CD8-positive, alpha-beta memory T cell (primary cell): Measurements from ENCODE around the gene TIPARP. TPM values are rescaled to one million over a fixed set of nuclear protein-coding genes. Genes with fewer than 3 reads are reported as not detected.

ENCODE experiments used
- CTCF ChIA-PET: fragments of 350-600 bp; sonication (Branson Sonifier 250); formaldehyde crosslinking; loops from one replicate; lab custom pipeline; 2021; ENCODE audit warnings: antibody characterized with exemption; lab: Charles Lee
- POLR2A ChIA-PET: fragments of 350-600 bp; sonication (Branson Sonifier 250); formaldehyde crosslinking; loops from one replicate; lab custom pipeline; 2021; ENCODE audit warnings: antibody characterized with exemption; lab: Charles Lee
- DNase-seq, 5 donors: peaks; one replicate each; pipeline versions ENCODE4 v3.0.0 to v3.0.0-alpha.2; 2020 to 2022; ENCODE audit warnings: mixed read lengths in 1 of 5
- H3K27ac ChIP-seq: one replicate; pipeline ENCODE4 v1.7.0; 2013; ENCODE audit warnings: low read depth, mild to moderate bottlenecking, low read length, moderate library complexity
- H3K27me3 ChIP-seq: 2 replicates; pipeline ENCODE4 v1.7.0; 2013; ENCODE audit warnings: low read length, mild to moderate bottlenecking; ENCODE audit not compliant: insufficient read depth, poor library complexity, severe bottlenecking
- H3K36me3 ChIP-seq: 2 replicates; pipeline ENCODE4 v1.7.0; 2013; ENCODE audit warnings: mild to moderate bottlenecking, low read length, moderate library complexity; ENCODE audit not compliant: insufficient read depth
- H3K4me1 ChIP-seq: 2 replicates; pipeline ENCODE4 v1.7.0; 2013; ENCODE audit warnings: mild to moderate bottlenecking, low read length, moderate library complexity; ENCODE audit not compliant: insufficient read depth
- H3K4me3 ChIP-seq: 2 replicates; pipeline ENCODE4 v1.7.0; 2013; ENCODE audit warnings: mild to moderate bottlenecking, low read length
- H3K9me3 ChIP-seq: 2 replicates; pipeline ENCODE4 v1.7.0; 2013; ENCODE audit warnings: mild to moderate bottlenecking, low read length
- H3K27ac Mint-ChIP-seq, 8 donors: one replicate each; pipeline ENCODE4 v1.8.0; 2020 to 2021; ENCODE audit warnings: mixed read lengths in 8 of 8, mild to moderate bottlenecking in 6 of 8, inconsistent platforms in 3 of 8, moderate library complexity in 3 of 8
- H3K27me3 Mint-ChIP-seq, 2 donors: one replicate each; pipeline ENCODE4 v1.8.0; 2020 to 2021; ENCODE audit warnings: mixed read lengths in 2 of 2, mild to moderate bottlenecking in 1 of 2, moderate library complexity in 1 of 2
- H3K36me3 Mint-ChIP-seq, 3 donors: one replicate each; pipeline ENCODE4 v1.8.0; 2020 to 2021; ENCODE audit warnings: mixed read lengths in 3 of 3, inconsistent platforms in 1 of 3, mild to moderate bottlenecking in 1 of 3
- H3K4me1 Mint-ChIP-seq, 3 donors: one replicate each; pipeline ENCODE4 v1.8.0; 2020 to 2021; ENCODE audit warnings: mixed read lengths in 3 of 3, inconsistent platforms in 1 of 3, mild to moderate bottlenecking in 1 of 3
- H3K4me3 Mint-ChIP-seq, 7 donors: one replicate each; pipeline ENCODE4 v1.8.0; 2020 to 2021; ENCODE audit warnings: mixed read lengths in 7 of 7, mild to moderate bottlenecking in 6 of 7, moderate library complexity in 4 of 7, inconsistent platforms in 2 of 7
- H3K9me3 Mint-ChIP-seq, 5 donors: one replicate each; pipeline ENCODE4 v1.8.0; 2020 to 2022; ENCODE audit warnings: mixed read lengths in 5 of 5, mild to moderate bottlenecking in 3 of 5, moderate library complexity in 2 of 5, inconsistent platforms in 1 of 5
- polyA plus RNA-seq: library from polyadenylated mRNA; unstranded; fragments of 300-500 nt; fragmentation: Illumina TruSeq; gene quantifications from one replicate; pipeline ENCODE4 v1.2.3, GENCODE V29; 2021
- total RNA-seq, 2 experiments: library from RNA; stranded (reverse); gene quantifications; one replicate each; pipeline ENCODE4 v1.2.3, GENCODE V29; 2021

The TIPARP gene
- total and polyA plus RNA-seq, 3 experiments from 2014 or later = 19.8 to 37.0 (median 36.0) TPM

GRCh38 chr3:156688632-156689452 is 14.5 kb downstream of the TIPARP start:
- no peak overlapping the region for H3K4me3 ChIP-seq
- Mint-ChIP-seq H3K4me1 (peaks cover 77 to 97% (median 95%) of the 10 kb centered on the region in 3 donors), H3K4me3 (peak overlapping the region in 2 of 7 donors; percentile 1 to 15), H3K36me3 (peaks cover 0 to 50% (median 13%) of the 10 kb centered on the region in 3 donors), H3K9me3 (no peaks in the 10 kb centered on the region), H3K27me3 (no peaks in the 10 kb centered on the region), H3K27ac (peak overlapping the region in 1 of 8 donors; percentile 6)
- no peak for DNase-seq
- H3K27ac ChIP-seq = no peak overlapping the region
- ChIA-PET POLR2A (interaction anchor here (1.0 kb wide), 1 partner anchor 458 kb away, joined by 3 read pairs; no protein-coding TSS in a partner anchor), CTCF (interaction anchor here (0.6 to 1.8 kb wide), 3 partner anchors 120 to 448 kb away, joined by 3 to 8 read pairs (median 3); no protein-coding TSS in a partner anchor)
- no peaks in the 10 kb centered on the region for H3K36me3 ChIP-seq
- H3K27me3 ChIP-seq = no peaks in the 10 kb centered on the region
- H3K9me3 ChIP-seq = no peaks in the 10 kb centered on the region
- H3K4me1 ChIP-seq = peaks cover 56% of the 10 kb centered on the region

DNA sequence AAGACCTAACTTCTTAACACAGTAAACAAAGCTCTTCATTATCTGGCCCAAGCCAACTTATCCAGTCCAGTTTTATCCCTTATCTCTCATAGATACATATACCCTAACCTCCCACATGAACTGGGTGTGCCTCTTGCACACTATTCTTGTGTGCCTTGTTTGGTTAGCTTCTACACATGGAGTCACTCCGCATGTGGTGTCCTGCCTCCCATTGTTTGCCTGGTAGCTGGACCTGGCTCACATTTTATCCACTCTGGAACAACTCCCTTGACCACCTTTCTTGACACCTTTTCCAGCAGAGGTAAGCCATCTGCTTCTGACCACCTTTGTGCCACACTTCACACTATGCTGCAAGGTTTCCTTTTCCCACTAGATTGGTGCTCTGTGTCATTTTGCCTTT is 15.2 kb downstream of the TIPARP start:
- Mint-ChIP-seq H3K9me3 (no peaks in the 10 kb centered on the region), H3K4me1 (peaks cover 76 to 95% (median 91%) of the 10 kb centered on the region in 3 donors), H3K27ac (peak overlapping the region in 2 of 8 donors; percentile 46 to 47), H3K27me3 (no peaks in the 10 kb centered on the region), H3K4me3 (peak overlapping the region in 5 of 7 donors; percentile 9 to 34 (median 21)), H3K36me3 (peaks cover 4 to 55% (median 17%) of the 10 kb centered on the region in 3 donors)
- no peak for DNase-seq
- Histone ChIP-seq H3K27ac (no peak overlapping the region), H3K4me1 (peaks cover 52% of the 10 kb centered on the region), H3K4me3 (no peak overlapping the region), H3K27me3 (no peaks in the 10 kb centered on the region), H3K36me3 (peaks cover 4% of the 10 kb centered on the region), H3K9me3 (no peaks in the 10 kb centered on the region)
- ChIA-PET POLR2A (no interaction called here), CTCF (interaction anchor here (1.7 to 1.8 kb wide), 2 partner anchors 444 to 448 kb away, joined by 3 to 8 read pairs; no protein-coding TSS in a partner anchor)

- POLR2A ChIA-PET = no interaction called here
- Mint-ChIP-seq H3K36me3 (peaks cover 10 to 70% (median 29%) of the 10 kb centered on the region in 3 donors), H3K4me3 (no peak overlapping the region), H3K4me1 (peaks cover 62 to 87% (median 80%) of the 10 kb centered on the region in 3 donors), H3K9me3 (no peaks in the 10 kb centered on the region), H3K27ac (peak overlapping the region in 2 of 8 donors; percentile 7 to 26), H3K27me3 (no peaks in the 10 kb centered on the region)
- no peak for DNase-seq
- Histone ChIP-seq H3K27ac (no peak overlapping the region), H3K4me3 (no peak overlapping the region), H3K27me3 (no peaks in the 10 kb centered on the region), H3K36me3 (peaks cover 22% of the 10 kb centered on the region), H3K9me3 (no peaks in the 10 kb centered on the region), H3K4me1 (peaks cover 32% of the 10 kb centered on the region)
- CTCF ChIA-PET = no interaction called here
Measured at GRCh38 chr3:156691920-156692319, 17.5 kb downstream of the TIPARP start.

DNA sequence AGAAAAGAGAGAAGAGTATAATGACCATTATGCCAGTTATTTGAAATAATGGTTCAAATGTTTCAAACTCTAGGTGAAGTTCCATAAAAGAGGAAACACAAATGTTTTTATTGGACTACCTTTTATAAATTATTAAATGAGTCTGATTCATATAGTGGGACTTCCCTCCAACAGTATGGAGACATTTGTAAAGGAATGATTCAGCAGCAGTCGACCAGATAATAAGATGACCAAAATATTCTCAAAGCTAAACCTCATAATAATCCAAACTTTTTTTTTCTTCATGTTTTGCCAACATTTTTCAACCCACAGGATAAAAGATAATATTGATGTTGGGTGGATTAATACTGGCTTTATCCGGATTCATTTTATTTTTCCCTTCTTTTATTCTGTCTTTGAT is 18.8 kb downstream of the TIPARP start:
- H3K36me3 Mint-ChIP-seq = peaks cover 10 to 73% (median 36%) of the 10 kb centered on the region in 3 donors
- CTCF ChIA-PET = no interaction called here
- peaks cover 28% of the 10 kb centered on the region for H3K36me3 ChIP-seq

GRCh38 chr3:156694536-156694935 is 20.1 kb downstream of the TIPARP start:
- no peak for DNase-seq
- Mint-ChIP-seq H3K4me1 (peaks cover 48 to 86% (median 76%) of the 10 kb centered on the region in 3 donors), H3K4me3 (no peak overlapping the region), H3K9me3 (no peaks in the 10 kb centered on the region), H3K27me3 (no peaks in the 10 kb centered on the region), H3K36me3 (peaks cover 10 to 74% (median 38%) of the 10 kb centered on the region in 3 donors), H3K27ac (peak overlapping the region in 1 of 8 donors; percentile 27)
- CTCF ChIA-PET = interaction anchor here (1.1 kb wide), 1 partner anchor 20 kb away, joined by 3 read pairs; the partner anchor contains the start of gene TIPARP
- POLR2A ChIA-PET = no interaction called here
- Histone ChIP-seq H3K4me1 (peaks cover 15% of the 10 kb centered on the region), H3K9me3 (no peaks in the 10 kb centered on the region), H3K36me3 (peaks cover 28% of the 10 kb centered on the region), H3K27ac (no peak overlapping the region), H3K27me3 (no peaks in the 10 kb centered on the region), H3K4me3 (no peak overlapping the region)

More for the DNA sequence above, 18.8 kb downstream of the TIPARP start:
- Histone ChIP-seq H3K27me3 (no peaks in the 10 kb centered on the region), H3K4me3 (no peak overlapping the region), H3K27ac (no peak overlapping the region), H3K4me1 (peaks cover 27% of the 10 kb centered on the region), H3K9me3 (no peaks in the 10 kb centered on the region)
- no peak overlapping the region for H3K4me3 Mint-ChIP-seq
- no peaks in the 10 kb centered on the region for H3K9me3 Mint-ChIP-seq
- DNase-seq = no peak
- POLR2A ChIA-PET = no interaction called here
- H3K27ac Mint-ChIP-seq = no peak overlapping the region
- no peaks in the 10 kb centered on the region for H3K27me3 Mint-ChIP-seq
- H3K4me1 Mint-ChIP-seq = peaks cover 56 to 87% (median 79%) of the 10 kb centered on the region in 3 donors

DNA sequence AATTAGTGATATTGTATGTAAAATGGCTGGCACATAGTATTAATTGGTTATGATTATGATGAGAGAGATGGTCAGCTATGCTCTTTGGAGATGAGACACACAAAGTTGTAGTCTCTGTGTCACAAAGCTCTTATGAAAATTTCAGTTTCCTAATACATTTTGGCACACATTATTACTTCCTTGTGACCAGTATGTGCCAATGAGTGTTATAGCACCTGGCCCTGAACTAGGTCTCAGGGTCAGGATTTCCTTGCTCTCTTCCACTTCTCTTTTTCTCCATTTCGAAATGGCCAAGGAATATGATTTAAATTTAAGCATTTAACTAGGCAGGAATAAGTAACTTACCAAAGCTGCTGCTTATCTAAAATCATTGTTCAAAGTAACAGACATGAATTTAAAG is 28.0 kb downstream of the TIPARP start:
- no peaks in the 10 kb centered on the region for H3K9me3 Mint-ChIP-seq
- Histone ChIP-seq H3K27me3 (no peaks in the 10 kb centered on the region), H3K27ac (no peak overlapping the region), H3K4me3 (no peak overlapping the region), H3K9me3 (no peaks in the 10 kb centered on the region), H3K36me3 (peaks cover 17% of the 10 kb centered on the region), H3K4me1 (no peaks in the 10 kb centered on the region)
- peaks cover 39 to 70% (median 62%) of the 10 kb centered on the region in 3 donors for H3K4me1 Mint-ChIP-seq
- H3K36me3 Mint-ChIP-seq = peaks cover 12 to 86% (median 28%) of the 10 kb centered on the region in 3 donors
- peak overlapping the region in 2 of 8 donors; percentile 47 to 82 for H3K27ac Mint-ChIP-seq
- no peak for DNase-seq
- ChIA-PET CTCF (interaction anchor here (1.0 to 1.2 kb wide), 2 partner anchors 29 to 380 kb away, joined by 3 to 5 read pairs; no protein-coding TSS in a partner anchor), POLR2A (no interaction called here)
- no peaks in the 10 kb centered on the region for H3K27me3 Mint-ChIP-seq
- H3K4me3 Mint-ChIP-seq = no peak overlapping the region

DNA sequence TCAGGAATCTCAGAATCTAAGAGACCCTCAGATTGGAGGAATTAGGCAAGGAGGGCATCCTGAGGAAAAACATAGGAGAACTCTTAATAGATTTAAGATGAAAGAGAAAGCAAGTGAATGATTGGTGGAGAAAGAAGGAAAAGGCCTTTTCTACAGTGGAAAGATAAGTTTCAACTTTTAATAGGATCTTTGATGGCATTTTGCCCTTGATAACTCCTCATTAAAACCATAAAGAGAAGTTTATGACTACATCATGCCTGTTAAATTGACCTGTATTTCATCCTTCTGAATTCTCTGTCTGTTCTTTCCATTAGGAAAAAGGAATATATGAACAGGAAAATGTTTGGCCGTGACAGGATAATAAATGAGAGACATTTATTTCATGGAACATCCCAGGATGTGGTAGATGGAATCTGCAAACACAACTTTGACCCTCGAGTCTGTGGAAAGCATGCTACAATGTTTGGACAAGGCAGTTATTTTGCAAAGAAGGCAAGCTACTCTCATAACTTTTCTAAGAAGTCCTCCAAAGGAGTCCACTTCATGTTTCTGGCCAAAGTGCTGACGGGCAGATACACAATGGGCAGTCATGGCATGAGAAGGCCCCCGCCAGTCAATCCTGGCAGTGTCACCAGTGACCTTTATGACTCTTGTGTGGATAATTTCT is 30.1 kb downstream of the TIPARP start:
- ChIA-PET CTCF (no interaction called here), POLR2A (no interaction called here)
- Histone ChIP-seq H3K9me3 (no peaks in the 10 kb centered on the region), H3K4me3 (no peak overlapping the region), H3K4me1 (no peaks in the 10 kb centered on the region), H3K36me3 (peaks cover 15% of the 10 kb centered on the region), H3K27me3 (no peaks in the 10 kb centered on the region), H3K27ac (no peak overlapping the region)
- H3K27me3 Mint-ChIP-seq = no peaks in the 10 kb centered on the region
- no peak for DNase-seq
- no peak overlapping the region for H3K4me3 Mint-ChIP-seq
- H3K36me3 Mint-ChIP-seq = peaks cover 12 to 87% (median 18%) of the 10 kb centered on the region in 3 donors
- H3K4me1 Mint-ChIP-seq = peaks cover 31 to 56% (median 42%) of the 10 kb centered on the region in 3 donors
- no peaks in the 10 kb centered on the region for H3K9me3 Mint-ChIP-seq
- H3K27ac Mint-ChIP-seq = peak overlapping the region in 2 of 8 donors; percentile 15 to 30
